ENCODE measurements around the gene VAV2. TPM values are rescaled to one million over a fixed set of nuclear protein-coding genes. Genes with fewer than 3 reads are reported as not detected.

VAV2 gene
- total and polyA plus RNA-seq, 2 of the 4 experiments (the other 2 are of a cell fraction): 10.8 to 13.4 TPM

DNA sequence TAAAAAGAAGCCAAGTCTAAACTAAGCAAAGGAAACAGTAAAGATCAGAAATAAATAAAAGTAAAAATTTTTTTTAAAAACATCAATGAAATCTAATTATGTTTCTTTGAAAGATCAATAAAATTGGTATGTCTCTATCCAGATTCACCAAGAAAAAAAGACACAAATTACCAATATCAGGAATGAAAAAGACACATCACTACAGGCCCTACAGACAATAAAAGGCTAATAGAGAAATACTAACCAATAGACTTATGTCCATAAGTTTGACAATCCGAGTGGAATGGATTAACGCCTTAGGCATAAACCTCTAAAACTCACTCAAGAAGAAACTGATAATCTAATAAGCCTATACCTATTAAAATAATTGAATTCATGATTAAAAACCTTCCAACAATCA is 45.5 kb upstream of the VAV2 start:
- Histone ChIP-seq H4K5ac (ENCODE audit: low read depth, low read length) (no peak overlapping the region), H3K36me3 (ENCODE audit: control insufficient read depth, insufficient read depth, low read length) (peaks cover 66% of the 10 kb centered on the region), H2BK20ac (ENCODE audit: low read depth, low read length) (no peak overlapping the region), H2AK5ac (ENCODE audit: low read depth, low read length) (no peak overlapping the region), H3K4me1 (ENCODE audit: control insufficient read depth, insufficient read depth, low read length) (no peaks in the 10 kb centered on the region), H2AK9ac (replicated peaks; ENCODE audit: low read depth, low read length, poor library complexity) (no peak overlapping the region), H2AFZ (replicated peaks; ENCODE audit: low read length, poor library complexity) (no peak overlapping the region), H2BK120ac (ENCODE audit: low read depth, low read length) (no peak overlapping the region), H3K4ac (ENCODE audit: low read depth, low read length) (no peak overlapping the region), H3K9ac (ENCODE audit: low read depth, low read length) (no peak overlapping the region), H3K79me1 (ENCODE audit: low read depth in 1 of 2, low read length in 2 of 2) (0 out of 4 replicates have a peak, but pooled peaks cover 0 to 13% of the 10 kb centered on the region in 2 experiments), H2BK5ac (ENCODE audit: low read depth, low read length, poor library complexity, severe bottlenecking) (no peak overlapping the region), H2BK15ac (ENCODE audit: low read depth, low read length) (no peak overlapping the region), H3K4me2 (ENCODE audit: low read depth, low read length) (no peak overlapping the region), H4K20me1 (ENCODE audit: insufficient read depth, low read length) (peaks cover 6% of the 10 kb centered on the region), H3K9me3 (ENCODE audit: control insufficient read depth, insufficient read depth, low read length) (no peaks in the 10 kb centered on the region), H3K23ac (ENCODE audit: low read depth, low read length) (no peak overlapping the region), H3K56ac (ENCODE audit: extremely low read depth, insufficient read depth, low read length) (no peak overlapping the region), H4K91ac (ENCODE audit: insufficient read depth, low read depth, low read length) (no peak overlapping the region), H3K27ac (ENCODE audit: insufficient read depth, low read length) (no peak overlapping the region), H3K14ac (replicated peaks; ENCODE audit: low read depth, low read length) (no peak overlapping the region), H3K27me3 (ENCODE audit: control insufficient read depth, insufficient read depth, low read length) (no peaks in the 10 kb centered on the region), H3K18ac (ENCODE audit: low read depth, low read length) (no peak overlapping the region), H3K4me3 (ENCODE audit: insufficient read depth, low read depth, low read length) (no peak overlapping the region), H3K9me1 (ENCODE audit: insufficient read depth, low read length) (no peaks in the 10 kb centered on the region), H4K8ac (ENCODE audit: low read depth in 2 of 2, low read length in 2 of 2) (no peak overlapping the region)
- intact Hi-C loops (cut with micrococcal nuclease) (no loop called here), dilution Hi-C loops (cut with HindIII; ENCODE audit: low sequenced_read_pairs, unreplicated experiment) (no loop called here), in situ Hi-C loops (cut with MboI; ENCODE audit: low sequenced_read_pairs) (no loop called here)
- ChIA-PET CTCF (no interaction called here), POLR2A (ENCODE audit: unreplicated experiment) (no interaction called here)
- no TSS peak for BruUV-seq (replicated peaks)
- no peak for ATAC-seq (ENCODE audit: low read depth)
- no peak for DNase-seq
- no peak for TF ChIP-seq MAZ (IDR thresholded peaks at IDR 0.05; ENCODE audit: borderline replicate concordance, low read depth, low read length)
- TF ChIP-seq MAFK (IDR thresholded peaks at IDR 0.05; ENCODE audit: low read depth, low read length): no peak
- TF ChIP-seq, protein P1, sequence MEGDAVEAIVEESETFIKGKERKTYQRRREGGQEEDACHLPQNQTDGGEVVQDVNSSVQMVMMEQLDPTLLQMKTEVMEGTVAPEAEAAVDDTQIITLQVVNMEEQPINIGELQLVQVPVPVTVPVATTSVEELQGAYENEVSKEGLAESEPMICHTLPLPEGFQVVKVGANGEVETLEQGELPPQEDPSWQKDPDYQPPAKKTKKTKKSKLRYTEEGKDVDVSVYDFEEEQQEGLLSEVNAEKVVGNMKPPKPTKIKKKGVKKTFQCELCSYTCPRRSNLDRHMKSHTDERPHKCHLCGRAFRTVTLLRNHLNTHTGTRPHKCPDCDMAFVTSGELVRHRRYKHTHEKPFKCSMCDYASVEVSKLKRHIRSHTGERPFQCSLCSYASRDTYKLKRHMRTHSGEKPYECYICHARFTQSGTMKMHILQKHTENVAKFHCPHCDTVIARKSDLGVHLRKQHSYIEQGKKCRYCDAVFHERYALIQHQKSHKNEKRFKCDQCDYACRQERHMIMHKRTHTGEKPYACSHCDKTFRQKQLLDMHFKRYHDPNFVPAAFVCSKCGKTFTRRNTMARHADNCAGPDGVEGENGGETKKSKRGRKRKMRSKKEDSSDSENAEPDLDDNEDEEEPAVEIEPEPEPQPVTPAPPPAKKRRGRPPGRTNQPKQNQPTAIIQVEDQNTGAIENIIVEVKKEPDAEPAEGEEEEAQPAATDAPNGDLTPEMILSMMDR (conservative IDR thresholded peaks at IDR 0.05; ENCODE audit: low read depth, low read length): no peak
- no peak for TF ChIP-seq BHLHE40 (IDR thresholded peaks at IDR 0.05; ENCODE audit: low read depth, low read length)
- TF ChIP-seq, protein P2, sequence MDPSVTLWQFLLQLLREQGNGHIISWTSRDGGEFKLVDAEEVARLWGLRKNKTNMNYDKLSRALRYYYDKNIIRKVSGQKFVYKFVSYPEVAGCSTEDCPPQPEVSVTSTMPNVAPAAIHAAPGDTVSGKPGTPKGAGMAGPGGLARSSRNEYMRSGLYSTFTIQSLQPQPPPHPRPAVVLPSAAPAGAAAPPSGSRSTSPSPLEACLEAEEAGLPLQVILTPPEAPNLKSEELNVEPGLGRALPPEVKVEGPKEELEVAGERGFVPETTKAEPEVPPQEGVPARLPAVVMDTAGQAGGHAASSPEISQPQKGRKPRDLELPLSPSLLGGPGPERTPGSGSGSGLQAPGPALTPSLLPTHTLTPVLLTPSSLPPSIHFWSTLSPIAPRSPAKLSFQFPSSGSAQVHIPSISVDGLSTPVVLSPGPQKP (IDR thresholded peaks at IDR 0.05; ENCODE audit: borderline replicate concordance, low read depth, low read length): no peak
- TF ChIP-seq RFX5 (IDR thresholded peaks at IDR 0.05; ENCODE audit: low read depth, low read length): no peak
- no peak for TF ChIP-seq RAD21 (IDR thresholded peaks at IDR 0.05; ENCODE audit: low read length)
- TF ChIP-seq CEBPB (IDR thresholded peaks at IDR 0.05; ENCODE audit: low read depth, low read length): no peak
- WGBS, 2 experiments (ENCODE audit: extremely low coverage in 2 of 2, insufficient read length in 1 of 2): no CpG with 5 or more reads among the region's 2 CpGs
